IMR-90 (cell line): ENCODE results near the gene TMEM184B. TPM values are rescaled to one million over a fixed set of nuclear protein-coding genes. Genes with fewer than 3 reads are reported as not detected.
A peak's percentile ranks its signal among the peaks of the same experiment; 100 is the strongest.

Experiments used
- ATAC-seq: fragments of 200-7000 bp; cut with Tn5 transposase; 2 replicates; pipeline ENCODE4 v1.9.1; 2020; ENCODE audit warnings: low read depth, mild to moderate bottlenecking, moderate library complexity
- BruUV-seq: library from RNA; stranded (reverse); fragments of 400-500 nt; replicated peaks from 2 replicates; lab custom pipeline; 2021; lab: Mats Ljungman, UMichigan
- CTCF ChIA-PET: fragments of 300-600 bp; formaldehyde crosslinking; extraction: SDS; loops from one replicate; lab custom pipeline; 2021; ENCODE audit warnings: antibody characterized with exemption; lab: Yijun Ruan, JAX
- POLR2A ChIA-PET: fragments of 300-600 bp; sonication (Branson Sonifier 250); formaldehyde crosslinking; loops from one replicate; lab custom pipeline; 2022; ENCODE audit warnings: antibody characterized with exemption; ENCODE audit not compliant: unreplicated experiment; lab: Charles Lee
- DNase-seq: peaks from one replicate; pipeline ENCODE4 v3.0.0; 2013
- H2AFZ ChIP-seq: replicated peaks from 2 replicates; pipeline ENCODE3; 2013; ENCODE audit warnings: low read length, mild to moderate bottlenecking; ENCODE audit not compliant: poor library complexity
- H2AK5ac ChIP-seq: 2 replicates; pipeline ENCODE4 v1.6.1; 2013; ENCODE audit warnings: low read depth, low read length, inconsistent platforms
- H2AK9ac ChIP-seq: replicated peaks from 2 replicates; pipeline ENCODE3; 2013; ENCODE audit warnings: mild to moderate bottlenecking, low read depth, low read length, moderate library complexity; ENCODE audit not compliant: poor library complexity
- H2BK120ac ChIP-seq: 2 replicates; pipeline ENCODE4 v1.6.1; 2013; ENCODE audit warnings: low read depth, low read length, inconsistent platforms
- H2BK15ac ChIP-seq: 3 replicates; pipeline ENCODE4 v1.6.1; 2013; ENCODE audit warnings: low read depth, low read length, inconsistent platforms
- H2BK20ac ChIP-seq: 2 replicates; pipeline ENCODE4 v1.6.1; 2013; ENCODE audit warnings: low read depth, mild to moderate bottlenecking, inconsistent platforms, low read length, moderate library complexity
- H2BK5ac ChIP-seq: 2 replicates; pipeline ENCODE4 v1.6.1; 2013; ENCODE audit warnings: mild to moderate bottlenecking, low read depth, low read length, inconsistent platforms; ENCODE audit not compliant: poor library complexity, severe bottlenecking
- H3K14ac ChIP-seq: replicated peaks from 2 replicates; pipeline ENCODE4 v1.6.1; 2013; ENCODE audit warnings: low read depth, low read length, inconsistent platforms
- H3K18ac ChIP-seq: 2 replicates; pipeline ENCODE4 v1.6.1; 2013; ENCODE audit warnings: low read depth, low read length, control low read depth
- H3K23ac ChIP-seq: 2 replicates; pipeline ENCODE4 v1.6.1; 2013; ENCODE audit warnings: low read depth, low read length, inconsistent platforms
- H3K27ac ChIP-seq: 2 replicates; pipeline ENCODE4 v1.5.1; 2013; ENCODE audit warnings: mild to moderate bottlenecking, control low read depth, low read length; ENCODE audit not compliant: insufficient read depth
- H3K27me3 ChIP-seq: 2 replicates; pipeline ENCODE4 v1.6.1; 2013; ENCODE audit warnings: low read length; ENCODE audit not compliant: control insufficient read depth, insufficient read depth
- H3K36me3 ChIP-seq: 2 replicates; pipeline ENCODE4 v1.6.1; 2013; ENCODE audit warnings: low read length, mixed read lengths; ENCODE audit not compliant: control insufficient read depth, insufficient read depth
- H3K4ac ChIP-seq: 2 replicates; pipeline ENCODE4 v1.6.1; 2013; ENCODE audit warnings: low read depth, low read length, inconsistent platforms
- H3K4me1 ChIP-seq: 2 replicates; pipeline ENCODE4 v1.6.1; 2013; ENCODE audit warnings: low read length, mixed read lengths; ENCODE audit not compliant: control insufficient read depth, insufficient read depth
- H3K4me2 ChIP-seq: 2 replicates; pipeline ENCODE4 v1.6.1; 2013; ENCODE audit warnings: low read depth, mild to moderate bottlenecking, control low read depth, low read length, moderate library complexity
- H3K4me3 ChIP-seq: 2 replicates; pipeline ENCODE4 v1.5.1; 2013; ENCODE audit warnings: low read depth, mild to moderate bottlenecking, control low read depth, low read length, moderate library complexity; ENCODE audit not compliant: insufficient read depth
- H3K56ac ChIP-seq: 2 replicates; pipeline ENCODE4 v1.6.1; 2013; ENCODE audit warnings: low read length, inconsistent platforms; ENCODE audit not compliant: insufficient read depth; ENCODE audit errors: extremely low read depth
- H3K79me1 ChIP-seq, 2 experiments: 2 replicates each; pipeline ENCODE4 v1.6.1; 2013; ENCODE audit warnings: low read length in 2 of 2, inconsistent platforms in 1 of 2, low read depth in 1 of 2
- H3K9ac ChIP-seq: 2 replicates; pipeline ENCODE4 v1.6.1; 2013; ENCODE audit warnings: low read depth, low read length, control low read depth
- H3K9me1 ChIP-seq: 2 replicates; pipeline ENCODE4 v1.6.1; 2013; ENCODE audit warnings: low read length, inconsistent platforms; ENCODE audit not compliant: insufficient read depth
- H3K9me3 ChIP-seq: 2 replicates; pipeline ENCODE4 v1.6.1; 2013; ENCODE audit warnings: low read length; ENCODE audit not compliant: control insufficient read depth, insufficient read depth
- H4K20me1 ChIP-seq: 2 replicates; pipeline ENCODE4 v1.6.1; 2013; ENCODE audit warnings: low read length, inconsistent platforms; ENCODE audit not compliant: insufficient read depth
- H4K5ac ChIP-seq: 2 replicates; pipeline ENCODE4 v1.6.1; 2013; ENCODE audit warnings: mild to moderate bottlenecking, low read depth, low read length, control low read depth
- H4K8ac ChIP-seq, 2 experiments: 2 replicates each; pipeline ENCODE4 v1.6.1; 2013; ENCODE audit warnings: low read depth in 2 of 2, low read length in 2 of 2, control low read depth in 1 of 2, inconsistent platforms in 1 of 2
- H4K91ac ChIP-seq: 2 replicates; pipeline ENCODE4 v1.6.1; 2013; ENCODE audit warnings: low read depth, low read length, inconsistent platforms; ENCODE audit not compliant: insufficient read depth
- BHLHE40 ChIP-seq: fragments of 150-350 bp; IDR thresholded peaks from 2 replicates; pipeline ENCODE4 v1.6.1; 2016; ENCODE audit warnings: mild to moderate bottlenecking, low read depth, low read length
- CEBPB ChIP-seq: IDR thresholded peaks from 2 replicates; pipeline ENCODE4 v1.6.1; 2012; ENCODE audit warnings: low read depth, low read length, improper control_type of control experiment
- CHD1 ChIP-seq: IDR thresholded peaks from 2 replicates; pipeline ENCODE4 v1.6.1; 2012; ENCODE audit warnings: low read depth, low read length, improper control_type of control experiment
- ELK1 ChIP-seq: fragments of 150-350 bp; IDR thresholded peaks from 2 replicates; pipeline ENCODE4 v1.6.1; 2016; ENCODE audit warnings: low read depth, mild to moderate bottlenecking, low read length, moderate library complexity, borderline replicate concordance
- FOS ChIP-seq: fragments of 150-350 bp; IDR thresholded peaks from 2 replicates; pipeline ENCODE4 v1.6.1; 2016; ENCODE audit warnings: low read depth, low read length
- MAFK ChIP-seq: IDR thresholded peaks from 2 replicates; pipeline ENCODE4 v1.6.1; 2012; ENCODE audit warnings: low read depth, low read length, improper control_type of control experiment
- MAZ ChIP-seq: IDR thresholded peaks from 2 replicates; pipeline ENCODE4 v1.6.1; 2012; ENCODE audit warnings: low read depth, mild to moderate bottlenecking, low read length, improper control_type of control experiment, moderate library complexity, borderline replicate concordance
- MXI1 ChIP-seq: IDR thresholded peaks from 2 replicates; pipeline ENCODE4 v1.6.1; 2012; ENCODE audit warnings: low read depth, mild to moderate bottlenecking, low read length, moderate library complexity, borderline replicate concordance
- NFE2L2 ChIP-seq: fragments of 150-350 bp; IDR thresholded peaks from 2 replicates; pipeline ENCODE4 v1.6.1; 2016; ENCODE audit warnings: low read depth, mild to moderate bottlenecking, low read length
- POLR2A ChIP-seq: IDR thresholded peaks from 2 replicates; pipeline ENCODE4 v1.6.1; 2012; ENCODE audit warnings: mild to moderate bottlenecking, low read depth, low read length
- RAD21 ChIP-seq: IDR thresholded peaks from 2 replicates; pipeline ENCODE4 v1.6.1; 2012; ENCODE audit warnings: low read length, improper control_type of control experiment
- RCOR1 ChIP-seq: IDR thresholded peaks from 2 replicates; pipeline ENCODE4 v1.6.1; 2012; ENCODE audit warnings: mild to moderate bottlenecking, low read length, improper control_type of control experiment; ENCODE audit not compliant: insufficient replicate concordance
- RFX5 ChIP-seq: IDR thresholded peaks from 2 replicates; pipeline ENCODE4 v1.8.0; 2012; ENCODE audit warnings: low read depth, mild to moderate bottlenecking, low read length, moderate library complexity
- SMC3 ChIP-seq: fragments of 150-350 bp; IDR thresholded peaks from 2 replicates; pipeline ENCODE4 v1.6.1; 2016; ENCODE audit warnings: low read depth, mild to moderate bottlenecking, antibody characterized with exemption, low read length, moderate library complexity
- WGBS, 2 experiments: methylation state at CpG; one replicate each; pipeline versions ENCODE4 v1.1.5 to v1.1.7; 2013; ENCODE audit warnings: missing lambda C conversion rate in 2 of 2; ENCODE audit not compliant: insufficient read length in 1 of 2; ENCODE audit errors: extremely low coverage in 2 of 2; 5-methylcytosine and 5-hydroxymethylcytosine counted together
- dilution Hi-C: fragments of 300-500 bp; cut with HindIII; formaldehyde crosslinking; loops from one replicate; pipeline ENCODE4 v1.14.3; 2018; ENCODE audit warnings: low sequenced_read_pairs; ENCODE audit not compliant: unreplicated experiment
- in situ Hi-C: fragments of 300-500 bp; cut with MboI; formaldehyde crosslinking; loops from 3 replicates; pipeline ENCODE4 v1.14.3; 2019; ENCODE audit warnings: low sequenced_read_pairs, inconsistent platforms, mixed read lengths
- intact Hi-C: fragments of 100-400 bp; cut with micrococcal nuclease; formaldehyde crosslinking; loops from 2 replicates; pipeline ENCODE4 v1.10.0; 2022
- polyA plus RNA-seq, 3 experiments: library from polyadenylated mRNA; depleted of rRNA; stranded (reverse); fragments of >200 nt; gene quantifications; 2 replicates each; pipeline ENCODE4 v1.2.3, GENCODE V29; 2012; ENCODE audit warnings: low replicate concordance in 1 of 3
- total RNA-seq: library from RNA; depleted of rRNA; stranded (reverse); fragments of >200 nt; gene quantifications from 2 replicates; pipeline ENCODE4 v1.2.3, GENCODE V29; 2012
- TF ChIP-seq, protein P1 (sequence below): fragments of 150-350 bp; IDR thresholded peaks from 2 replicates; pipeline ENCODE4 v1.6.1; 2017; ENCODE audit warnings: mild to moderate bottlenecking, antibody characterized with exemption, low read length, low read depth

The TMEM184B gene
- total and polyA plus RNA-seq, 2 of the 4 experiments (the other 2 are of a cell fraction): 9.1 to 81.1 TPM

- CTCF ChIA-PET: interaction anchor here (0.7 to 1.0 kb wide), 2 partner anchors 27 to 88 kb away, joined by 3 read pairs; no protein-coding TSS in a partner anchor
- DNase-seq (peak; percentile 92), ATAC-seq (peak; percentile 46)
- H3K9me3 ChIP-seq: no peaks in the 10 kb centered on the region
- H2BK120ac ChIP-seq: peak overlapping the region; percentile 69; the same call in 1 of the 2 replicates
- peak overlapping the region; percentile 87 for H3K4ac ChIP-seq
- peak overlapping the region; percentile 69 for H3K18ac ChIP-seq
- peak overlapping the region; percentile 70 for H4K5ac ChIP-seq
- peak overlapping the region; percentile 74; the same call in 1 of the 3 replicates for H2BK15ac ChIP-seq
- H2BK5ac ChIP-seq: peak overlapping the region; percentile 96
- H2BK20ac ChIP-seq: no peak overlapping the region
- peak overlapping the region; percentile 43 for H3K56ac ChIP-seq
- peak overlapping the region; percentile 89 for H2AK5ac ChIP-seq
- H3K14ac ChIP-seq: peak overlapping the region; percentile 77
- H4K91ac ChIP-seq: peak overlapping the region; percentile 81
- peaks cover 23% of the 10 kb centered on the region for H3K4me1 ChIP-seq
- H3K36me3 ChIP-seq: no peaks in the 10 kb centered on the region
- in situ Hi-C loops (no loop called here), intact Hi-C loops (no loop called here), dilution Hi-C loops (no loop called here)
- H3K23ac ChIP-seq: peak overlapping the region; percentile 93
- H2AFZ ChIP-seq: peak overlapping the region; percentile 75
- H3K9ac ChIP-seq: peak overlapping the region; percentile 95
- 0% methylated on average over 28 of the region's 74 CpGs; no CpG with 5 or more reads in 1 of the 2 experiments for WGBS, 2 experiments
- peak overlapping the region; percentile 67 for H3K4me3 ChIP-seq
- POLR2A ChIA-PET: no interaction called here
- peak overlapping the region; percentile 99 for H3K4me2 ChIP-seq
- H4K20me1 ChIP-seq: peaks cover 50% of the 10 kb centered on the region
- no peaks in the 10 kb centered on the region for H3K27me3 ChIP-seq
- peaks cover 3 to 50% of the 10 kb centered on the region in 2 experiments; a peak in 3 of 4 replicates for H3K79me1 ChIP-seq
- peak overlapping the region; percentile 98 for H2AK9ac ChIP-seq
- H3K27ac ChIP-seq: peak overlapping the region; percentile 96
- peaks cover 21% of the 10 kb centered on the region for H3K9me1 ChIP-seq
- peak overlapping the region; percentile 69 to 72; a peak in 3 of 4 replicates for H4K8ac ChIP-seq
- BruUV-seq: TSS peak; percentile 28
- no peak for TF ChIP-seq NFE2L2
- TF ChIP-seq CHD1: peak; percentile 32; the same call in 1 of the 2 replicates
- no peak for TF ChIP-seq CEBPB
- TF ChIP-seq, protein P1, sequence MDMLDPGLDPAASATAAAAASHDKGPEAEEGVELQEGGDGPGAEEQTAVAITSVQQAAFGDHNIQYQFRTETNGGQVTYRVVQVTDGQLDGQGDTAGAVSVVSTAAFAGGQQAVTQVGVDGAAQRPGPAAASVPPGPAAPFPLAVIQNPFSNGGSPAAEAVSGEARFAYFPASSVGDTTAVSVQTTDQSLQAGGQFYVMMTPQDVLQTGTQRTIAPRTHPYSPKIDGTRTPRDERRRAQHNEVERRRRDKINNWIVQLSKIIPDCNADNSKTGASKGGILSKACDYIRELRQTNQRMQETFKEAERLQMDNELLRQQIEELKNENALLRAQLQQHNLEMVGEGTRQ: peak; percentile 77
- peak; percentile 5; the same call in 1 of the 2 replicates for TF ChIP-seq RAD21
- peak; percentile 73 for TF ChIP-seq MXI1
- TF ChIP-seq FOS: no peak
- TF ChIP-seq MAFK: no peak
- no peak for TF ChIP-seq RCOR1
- peak; percentile 64; the same call in 1 of the 2 replicates for TF ChIP-seq MAZ
- TF ChIP-seq POLR2A: no peak
- no peak for TF ChIP-seq ELK1
- no peak for TF ChIP-seq SMC3
- TF ChIP-seq BHLHE40: peak; percentile 64
- no peak for TF ChIP-seq RFX5
These were observed 70.2 kb downstream of the TMEM184B start for GRCh38 chr22:38202437-38203089.
